T-helper 22 cell (primary cell): Measurements from ENCODE around the gene ACAP2.
"Not testable (repeated sequence)": the region's sequence is repeated elsewhere in the genome, so short reads cannot be mapped to it uniquely, and the experiment has no call there.

Source experiments
- DNase-seq: peaks from one replicate; pipeline ENCODE4 v3.0.0-alpha.2; 2020; ENCODE audit warnings: low read depth

ACAP2 gene

DNA sequence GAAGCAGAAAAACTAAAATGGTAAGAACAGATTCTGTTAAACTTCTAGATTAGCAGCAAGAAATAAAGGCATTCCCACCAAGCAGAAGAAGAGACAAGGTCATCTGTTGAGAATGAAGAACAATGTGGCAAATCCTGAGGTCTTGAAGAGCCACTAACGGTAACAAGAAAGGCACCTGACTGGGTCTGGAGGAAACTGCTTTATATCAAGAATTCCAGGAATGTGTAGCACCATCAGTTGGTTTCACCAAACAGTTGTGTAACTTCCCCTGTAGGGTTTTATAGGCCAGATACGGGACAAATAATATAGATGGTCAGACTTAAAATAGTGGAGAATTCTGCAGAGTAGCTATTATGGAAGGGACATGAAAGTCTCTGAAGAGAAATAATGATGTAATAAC is 57.3 kb downstream of the ACAP2 start:
- DNase-seq, result no peak

GRCh38 chr3:195384952-195385351 is 57.9 kb downstream of the ACAP2 start:
- no peak for DNase-seq

- no peak for DNase-seq
These were observed 70.6 kb downstream of the ACAP2 start for GRCh38 chr3:195372220-195372619.

- no peak for DNase-seq
These were observed 76.5 kb downstream of the ACAP2 start for GRCh38 chr3:195366200-195366925.

- no peak for DNase-seq
These were observed 77.4 kb downstream of the ACAP2 start for GRCh38 chr3:195365371-195365770.

DNA sequence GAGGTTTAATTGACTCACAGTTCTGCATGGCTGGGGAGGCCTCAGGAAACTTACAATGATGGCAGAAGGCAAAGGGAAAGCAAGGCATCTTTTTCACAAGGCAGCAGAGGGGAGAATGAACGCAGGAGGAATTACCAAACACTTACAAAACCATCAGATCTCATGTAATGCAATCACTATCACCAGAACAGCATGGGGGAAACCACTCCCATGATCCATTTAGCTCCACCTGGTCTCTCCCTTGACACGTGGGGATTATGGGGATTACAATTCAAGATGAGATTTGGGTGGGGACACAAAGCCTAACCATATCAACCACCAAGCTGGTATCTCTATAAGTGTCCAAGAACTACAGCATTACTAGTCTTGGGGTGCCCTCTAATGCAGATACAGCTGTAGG is 85.0 kb downstream of the ACAP2 start:
- DNase-seq, result not testable (repeated sequence)

- DNase-seq, result no peak
These were observed 86.4 kb downstream of the ACAP2 start for GRCh38 chr3:195356151-195357086.

GRCh38 chr3:195354009-195354408 is 88.8 kb downstream of the ACAP2 start:
- not testable (repeated sequence) for DNase-seq

- DNase-seq, result no peak
These were observed 89.8 kb downstream of the ACAP2 start for GRCh38 chr3:195352895-195353488.

GRCh38 chr3:195348426-195349115 is 94.2 kb downstream of the ACAP2 start:
- DNase-seq, result no peak

DNA sequence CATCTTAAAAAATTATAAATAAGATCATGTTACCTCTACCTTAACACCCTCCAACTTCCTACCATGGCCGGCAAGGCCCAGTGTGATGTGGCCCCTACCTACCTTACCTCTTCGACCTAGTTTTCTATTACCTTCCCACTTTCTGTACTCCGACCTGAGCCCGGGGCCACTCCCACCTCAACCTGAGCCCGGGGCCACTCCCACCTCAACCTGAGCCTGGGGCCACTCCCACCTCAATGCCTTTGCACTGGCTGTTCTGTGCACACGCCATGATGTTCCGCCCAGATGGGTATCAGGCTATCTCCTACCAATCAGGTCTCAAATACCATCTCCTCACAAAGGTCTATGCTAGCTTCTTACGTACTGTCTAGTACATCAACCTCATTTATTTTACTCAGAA is 105.1 kb downstream of the ACAP2 start:
- DNase-seq, result no peak

DNA sequence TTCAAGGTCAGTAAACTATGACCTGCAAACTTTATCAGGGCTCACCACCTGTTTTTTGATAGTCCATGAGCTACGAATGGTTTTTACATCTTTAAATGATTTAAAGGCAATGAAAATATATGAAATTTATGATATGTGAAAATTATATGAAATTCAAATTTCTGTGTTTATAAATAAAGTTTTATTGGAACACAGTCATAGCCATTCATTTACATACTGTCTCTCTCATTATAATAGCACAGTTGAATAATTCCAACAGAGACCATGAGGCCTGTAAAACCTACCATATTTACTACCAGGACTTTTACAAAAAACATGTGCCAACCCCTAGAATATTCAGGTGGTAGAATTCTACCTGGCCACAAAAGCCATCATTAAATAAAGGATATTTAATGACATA is 107.9 kb downstream of the ACAP2 start:
- no peak for DNase-seq

GRCh38 chr3:195319060-195319459 is 123.8 kb downstream of the ACAP2 start:
- DNase-seq, result no peak

- no peak for DNase-seq
These were observed 130.1 kb downstream of the ACAP2 start for GRCh38 chr3:195312714-195313113.

DNA sequence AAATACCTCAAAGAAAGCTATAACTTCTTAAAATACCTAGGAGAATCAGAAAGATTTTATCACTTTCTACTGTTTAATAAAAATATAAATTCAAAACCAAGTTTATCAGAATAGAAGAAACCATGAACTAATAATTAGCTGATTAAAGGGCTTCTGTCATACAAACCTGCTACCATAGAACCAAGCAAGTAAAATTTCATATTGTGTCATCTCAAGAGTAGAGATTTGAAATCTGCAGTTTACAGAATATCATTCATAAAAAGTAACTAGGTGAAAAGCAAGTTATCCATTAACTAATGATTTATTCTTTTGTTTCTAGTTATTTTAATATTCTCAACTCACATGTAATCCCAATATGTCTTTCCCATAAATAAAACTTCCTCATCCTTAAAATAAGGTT is 135.1 kb downstream of the ACAP2 start:
- DNase-seq, result no peak

DNA sequence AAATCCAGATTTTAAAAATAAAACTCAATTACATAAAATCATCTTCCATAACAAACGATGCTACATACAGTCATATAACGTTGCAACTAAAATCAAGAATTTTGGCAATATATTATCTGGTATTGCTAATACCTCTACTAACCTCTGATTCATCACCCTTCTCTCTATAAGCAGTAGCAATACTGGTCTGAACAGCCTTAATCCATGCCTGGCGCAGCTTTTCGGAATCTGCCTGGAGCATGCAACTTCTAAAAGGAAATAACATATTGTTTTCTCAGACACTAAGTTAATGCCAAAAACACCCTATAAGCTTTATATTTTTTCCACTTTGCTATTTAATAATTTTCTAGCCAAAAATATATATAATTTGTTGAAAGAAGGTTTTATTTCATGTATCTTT is 136.5 kb downstream of the ACAP2 start:
- no peak for DNase-seq

GRCh38 chr3:195302431-195302830 is 140.4 kb downstream of the ACAP2 start:
- DNase-seq, result no peak

DNA sequence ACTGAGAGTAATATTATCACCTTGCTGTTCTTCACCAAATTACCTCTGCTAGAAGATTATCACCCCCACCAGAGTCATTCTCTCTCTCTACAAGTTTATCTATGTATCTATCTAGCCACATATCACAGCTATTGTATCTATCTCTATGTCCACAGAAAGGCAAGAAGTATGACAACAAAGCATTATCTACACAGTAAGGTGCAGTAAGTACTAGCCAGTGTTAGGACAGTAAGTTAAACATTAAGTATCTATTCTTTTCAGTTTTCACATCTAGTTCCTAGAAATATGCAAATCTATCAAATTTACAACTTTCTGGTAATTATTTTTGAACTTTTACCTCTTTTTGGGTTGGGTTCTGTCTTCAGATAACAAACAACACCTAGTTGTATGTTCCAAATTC is 145.4 kb downstream of the ACAP2 start:
- no peak for DNase-seq

GRCh38 chr3:195296662-195297061 is 146.2 kb downstream of the ACAP2 start:
- DNase-seq, result no peak

GRCh38 chr3:195291121-195291520 is 151.7 kb downstream of the ACAP2 start:
- DNase-seq, result no peak

DNA sequence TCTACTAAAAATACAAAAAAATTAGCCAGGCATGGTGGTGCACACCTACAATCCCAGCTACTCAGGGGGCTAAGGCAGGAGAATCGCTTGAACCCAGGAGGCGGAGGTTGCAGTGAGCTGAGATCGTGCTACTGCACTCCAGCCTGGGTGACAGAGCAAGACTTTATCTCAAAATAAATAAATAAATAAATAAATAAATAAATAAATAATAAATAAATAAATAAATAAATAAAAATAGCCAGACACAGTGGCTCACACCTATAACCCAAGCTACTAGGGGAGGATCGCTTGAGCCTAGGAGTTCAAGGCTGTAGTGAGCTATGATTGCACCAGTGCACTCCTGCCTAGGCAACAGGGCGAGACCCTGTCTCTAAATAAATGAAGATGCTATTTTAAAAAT is 152.2 kb downstream of the ACAP2 start:
- not testable (repeated sequence) for DNase-seq
